ENCODE data around the gene NSD2.

- TF ChIP-seq CTCF (IDR thresholded peaks at IDR 0.05): peak; percentile 68
- TF ChIP-seq EZH2 (IDR thresholded peaks at IDR 0.05): no peak
- TF ChIP-seq EZH2phosphoT487 (IDR thresholded peaks at IDR 0.05): no peak
Measured at GRCh38 chr4:1910643-1911042, 39.5 kb downstream of the NSD2 start.
